SKM-1 treated with dmso at 0.1 percent for 144 hours (cell line): ENCODE results near the gene ARL6IP1.
"Not testable (repeated sequence)": the region's sequence is repeated elsewhere in the genome, so short reads cannot be mapped to it uniquely, and the experiment has no call there.

Experiments
- DNase-seq: peaks from one replicate; lab custom pipeline; 2025; ENCODE audit not compliant: unreplicated experiment; lab: John Stamatoyannopoulos, UW

The ARL6IP1 gene

GRCh38 chr16:18762713-18763112 lies 38.6 kb downstream of the ARL6IP1 start:
- DNase-seq: not testable (repeated sequence)

- not testable (repeated sequence) for DNase-seq
These were observed 41.5 kb downstream of the ARL6IP1 start for GRCh38 chr16:18759598-18760520.

DNA sequence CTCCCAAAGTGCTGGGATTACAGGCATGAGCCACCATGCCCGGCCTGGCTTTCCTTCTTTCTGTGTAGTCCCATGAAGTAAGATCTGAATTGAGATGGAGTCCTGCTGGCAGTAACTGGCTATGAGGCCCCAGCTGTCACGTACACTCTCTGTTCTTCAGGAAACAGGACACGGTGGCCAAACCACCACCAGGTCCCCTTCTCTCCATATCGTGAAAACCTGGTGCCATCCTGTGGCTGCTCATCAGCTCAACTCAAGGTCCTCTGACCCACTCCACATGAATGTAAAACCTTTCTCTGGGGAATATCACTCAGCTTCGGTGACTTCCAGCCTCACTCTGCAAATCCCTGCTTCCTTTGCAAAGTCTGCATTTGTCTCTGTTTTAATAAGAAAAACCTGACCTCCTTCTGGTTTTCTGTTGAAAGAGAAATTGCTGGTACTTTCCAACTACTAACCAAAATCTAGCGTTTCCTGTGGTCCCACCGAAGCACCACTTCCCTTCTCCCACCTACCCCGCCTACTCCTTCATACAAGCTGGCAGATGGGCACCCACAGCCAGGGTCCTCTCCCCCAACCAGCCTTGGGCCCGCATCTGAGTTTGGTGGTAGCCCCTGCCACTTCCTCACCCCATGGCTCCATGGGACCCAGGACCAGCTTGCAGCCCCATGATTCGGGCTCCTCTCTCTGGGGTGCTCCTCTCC lies 43.2 kb downstream of the ARL6IP1 start:
- DNase-seq: not testable (repeated sequence)

- DNase-seq: not testable (repeated sequence)
These were observed 44.7 kb downstream of the ARL6IP1 start for GRCh38 chr16:18756639-18757038.

DNA sequence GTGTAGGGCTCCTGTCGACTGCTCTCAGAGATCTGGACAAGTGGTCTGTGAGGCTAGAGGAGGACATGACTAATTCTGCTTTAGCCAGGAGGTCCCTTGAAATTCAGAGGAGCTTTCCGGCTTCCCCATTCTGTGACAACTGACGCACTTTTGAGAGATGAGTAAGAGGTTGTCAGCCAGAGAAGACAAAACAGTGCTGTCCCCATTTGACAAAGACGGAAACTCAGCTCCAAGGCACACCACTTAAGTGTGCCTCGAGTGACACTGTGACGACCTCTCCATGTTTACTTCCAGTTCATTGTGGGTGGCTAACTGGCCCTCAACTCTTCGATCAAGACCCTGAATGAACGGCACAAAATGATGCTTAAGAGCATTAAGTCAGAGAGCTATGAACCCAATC lies 58.5 kb downstream of the ARL6IP1 start:
- not testable (repeated sequence) for DNase-seq
